HG03354 (cell line): ENCODE measurements around the gene PDE6H.

Source experiments
- ATAC-seq: cut with Tn5 transposase; IDR thresholded peaks from one replicate; pipeline ENCODE4 v1.9.1; 2021; ENCODE audit warnings: mild to moderate bottlenecking; ENCODE audit not compliant: unreplicated experiment, poor library complexity, severe bottlenecking

The PDE6H gene

DNA sequence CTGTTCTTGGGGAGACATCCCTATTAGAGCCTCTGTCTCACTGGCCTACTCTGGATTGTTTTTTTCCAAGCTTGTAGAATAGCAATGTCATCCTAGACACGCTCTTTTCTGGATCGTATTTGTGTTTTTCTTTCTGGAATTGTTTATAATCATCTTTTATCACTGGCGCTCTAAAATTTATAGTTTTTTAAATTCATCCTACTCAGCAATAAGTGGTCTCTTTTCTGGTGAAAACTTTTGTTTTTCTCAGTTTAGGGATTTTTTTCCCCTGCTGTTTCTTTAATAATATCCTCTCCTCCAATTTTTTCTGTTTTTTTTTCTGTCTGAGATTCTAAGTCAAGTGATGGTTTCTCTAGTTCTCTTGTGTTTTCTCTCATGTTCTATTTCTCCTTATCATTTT, 25.2 kb downstream of the PDE6H start:
- no peak for ATAC-seq

DNA sequence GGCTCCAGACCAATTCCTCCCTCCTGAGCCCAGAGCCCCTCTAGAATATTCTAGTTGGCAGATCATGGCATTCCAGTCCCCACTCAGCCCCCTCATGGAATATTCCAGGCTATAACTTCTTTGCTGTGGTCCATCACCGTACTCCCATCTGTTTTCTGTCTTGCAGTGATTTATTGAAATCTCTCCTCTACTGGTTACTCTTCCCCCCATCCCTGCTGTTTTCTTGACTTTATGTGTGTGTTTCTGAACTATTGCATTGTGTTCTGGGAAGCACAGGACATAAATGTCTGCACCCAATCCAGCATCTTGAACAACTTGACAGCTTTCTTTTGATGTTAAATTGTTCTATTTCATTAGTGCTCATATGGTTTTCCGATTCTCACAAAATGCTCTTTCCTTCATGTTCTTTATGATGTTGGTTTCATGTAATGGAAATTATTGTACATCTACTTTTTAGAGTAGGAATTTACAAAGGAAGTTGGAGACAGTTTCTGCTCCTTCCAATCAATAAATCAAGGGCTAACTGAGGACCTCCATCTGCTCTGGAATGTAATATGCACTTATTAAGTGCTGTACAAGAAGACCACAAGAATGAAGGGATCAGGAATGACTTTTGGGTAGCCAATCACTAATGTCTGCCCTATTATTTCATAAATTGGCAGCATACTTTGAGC, 26.3 kb downstream of the PDE6H start:
- ATAC-seq = no peak

DNA sequence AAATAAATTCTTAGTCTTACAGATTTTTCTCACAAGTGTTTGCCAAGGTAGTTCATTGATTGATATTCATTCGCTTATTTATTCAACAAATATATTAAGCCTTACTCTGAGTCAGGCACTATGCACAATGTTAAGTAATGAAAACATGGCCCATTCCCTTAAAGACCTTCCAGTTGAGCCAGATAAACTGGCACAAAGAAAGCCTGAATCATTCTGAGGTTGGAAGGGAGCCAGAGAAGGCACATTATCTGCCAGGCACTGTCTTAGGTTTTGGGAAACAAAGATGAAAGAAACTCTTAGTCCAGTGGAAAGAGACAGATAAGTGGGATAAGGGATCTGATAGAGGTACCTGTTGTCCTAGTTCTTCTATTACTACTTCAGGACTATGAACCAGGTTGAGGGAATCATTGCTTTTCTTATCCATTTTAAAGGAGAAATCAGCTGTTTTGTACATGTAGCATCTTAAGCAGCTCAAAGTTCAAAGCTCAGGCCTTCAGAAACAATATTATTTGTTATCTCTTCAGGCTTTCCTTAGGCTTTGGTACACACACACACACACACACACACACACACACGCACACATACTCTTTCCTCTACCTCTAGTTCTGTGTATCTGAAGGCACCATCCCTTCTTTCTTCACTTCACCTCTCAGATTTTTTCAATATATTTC, 27.0 kb downstream of the PDE6H start:
- no peak for ATAC-seq

DNA sequence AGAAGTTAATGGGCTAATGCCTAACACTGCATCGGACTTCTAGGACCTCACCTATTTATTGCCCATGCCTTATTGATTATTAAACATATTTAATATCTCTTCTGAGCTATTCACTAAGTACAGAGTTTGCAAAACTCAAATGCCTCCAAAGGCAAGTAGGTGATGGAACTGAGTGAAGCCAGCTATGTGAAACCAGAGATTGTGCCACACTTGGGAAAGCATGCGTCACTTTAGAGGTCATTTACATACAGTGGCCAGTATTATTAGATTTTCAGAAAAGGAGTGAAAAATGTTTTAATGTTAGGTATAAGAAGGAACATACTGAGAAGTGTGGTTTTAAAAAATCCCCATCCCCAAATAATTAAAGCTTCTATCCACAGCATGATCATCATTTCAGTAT, 27.7 kb downstream of the PDE6H start:
- no peak for ATAC-seq

DNA sequence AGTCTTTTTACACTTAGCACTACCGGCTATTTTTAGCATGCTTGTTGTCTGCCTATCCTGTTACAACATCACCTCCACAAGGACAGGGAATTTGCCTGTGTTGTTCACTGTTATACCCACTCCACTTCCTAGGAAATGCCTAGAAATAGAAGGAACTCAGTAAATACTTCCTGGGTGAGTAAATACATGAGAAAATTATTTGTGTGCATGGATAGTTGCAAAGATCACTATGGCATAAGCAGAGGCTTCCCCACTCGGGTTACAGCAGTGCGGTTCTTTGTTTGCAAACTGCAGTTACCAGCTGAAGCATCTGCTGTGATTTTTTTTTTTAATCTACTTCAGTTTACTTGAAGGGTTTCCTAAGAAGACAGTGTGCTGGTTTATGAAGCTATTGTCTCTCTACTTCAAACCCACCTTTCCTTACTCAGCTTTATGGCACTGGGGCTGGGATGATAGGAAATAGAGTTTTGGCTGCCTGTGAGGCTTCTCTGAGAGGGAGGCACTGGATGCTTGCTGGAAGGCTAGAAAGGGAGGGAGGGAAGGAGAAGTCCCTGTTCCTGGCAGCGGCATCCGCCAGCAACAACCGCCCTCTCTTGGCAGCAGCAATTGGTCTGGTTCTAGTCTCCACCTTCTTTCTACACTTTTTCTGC, 29.0 kb downstream of the PDE6H start:
- no peak for ATAC-seq

DNA sequence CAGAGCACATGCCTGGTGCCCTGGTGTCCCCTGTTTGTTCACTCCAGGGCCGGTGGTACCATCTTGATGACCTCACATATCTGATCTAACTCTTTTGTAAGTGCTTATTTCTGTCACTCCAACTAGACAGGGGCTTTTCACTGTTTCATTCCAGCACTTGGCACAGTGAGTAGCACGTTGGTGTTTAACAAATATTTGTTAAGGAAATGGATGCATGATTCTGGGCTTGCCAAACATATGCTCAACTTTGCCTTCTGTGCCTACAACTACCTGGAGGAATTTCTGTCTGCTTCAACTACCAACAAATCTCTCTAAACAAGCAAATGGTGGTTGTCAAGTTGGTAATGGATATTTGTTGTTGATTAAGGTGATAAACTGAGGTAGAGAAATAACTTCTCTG, 31.6 kb downstream of the PDE6H start:
- ATAC-seq = no peak

DNA sequence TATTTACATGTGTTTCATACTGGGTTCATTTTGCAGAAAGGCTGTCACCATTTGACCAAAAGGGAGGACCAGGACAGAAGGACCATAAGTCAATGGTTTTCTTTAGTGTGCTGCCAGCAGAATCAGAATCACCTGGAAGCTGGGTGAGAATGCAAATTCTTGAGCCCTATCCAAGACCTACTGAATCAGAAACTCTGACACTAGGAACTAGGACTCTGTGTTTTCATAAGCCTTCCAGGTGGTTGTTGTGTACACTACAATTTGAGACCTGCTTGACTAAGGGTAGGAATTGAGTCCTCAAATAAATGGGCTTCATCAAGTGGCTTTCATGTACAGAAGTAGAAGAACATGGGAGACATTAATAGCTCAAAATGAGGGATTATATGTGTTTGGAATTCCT, 32.2 kb downstream of the PDE6H start:
- ATAC-seq = no peak

DNA sequence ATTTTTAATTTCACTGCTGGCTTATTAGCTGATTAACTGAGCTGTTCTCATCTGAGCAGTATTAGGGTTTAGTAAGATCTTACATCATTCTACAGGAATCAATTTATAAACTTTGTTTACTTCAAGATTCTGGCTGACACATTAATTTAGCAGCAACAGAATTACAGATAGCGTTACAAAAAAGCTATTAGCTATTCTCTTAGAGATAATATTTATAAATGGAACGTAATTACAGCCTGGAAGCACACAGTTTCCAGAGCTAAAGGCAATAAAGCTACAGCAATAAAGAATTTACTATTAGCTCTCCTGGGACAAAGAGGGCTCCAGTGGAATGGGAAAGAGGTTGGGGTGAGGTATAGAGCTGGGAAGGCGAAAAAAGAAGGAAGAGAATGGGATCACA, 34.7 kb downstream of the PDE6H start:
- no peak for ATAC-seq

DNA sequence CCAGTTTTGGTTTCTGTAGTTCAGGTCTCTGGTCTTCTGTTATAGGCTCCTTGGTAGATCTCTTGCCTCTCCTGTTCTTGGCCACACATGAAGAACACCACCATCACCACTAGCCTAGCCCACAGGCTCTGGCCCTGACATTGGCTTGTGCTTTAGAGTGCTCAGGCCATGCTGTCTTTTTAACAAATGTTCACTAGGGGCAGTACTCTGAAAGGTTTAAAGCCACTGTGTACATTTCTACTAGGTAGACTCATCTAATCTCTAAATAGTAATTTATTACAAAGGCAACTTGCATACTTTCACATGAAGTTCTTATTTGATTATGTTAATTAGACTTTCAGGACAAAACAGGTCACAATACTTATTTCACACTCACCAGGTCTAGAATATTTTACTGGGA, 38.3 kb downstream of the PDE6H start:
- ATAC-seq = peak; percentile 82

DNA sequence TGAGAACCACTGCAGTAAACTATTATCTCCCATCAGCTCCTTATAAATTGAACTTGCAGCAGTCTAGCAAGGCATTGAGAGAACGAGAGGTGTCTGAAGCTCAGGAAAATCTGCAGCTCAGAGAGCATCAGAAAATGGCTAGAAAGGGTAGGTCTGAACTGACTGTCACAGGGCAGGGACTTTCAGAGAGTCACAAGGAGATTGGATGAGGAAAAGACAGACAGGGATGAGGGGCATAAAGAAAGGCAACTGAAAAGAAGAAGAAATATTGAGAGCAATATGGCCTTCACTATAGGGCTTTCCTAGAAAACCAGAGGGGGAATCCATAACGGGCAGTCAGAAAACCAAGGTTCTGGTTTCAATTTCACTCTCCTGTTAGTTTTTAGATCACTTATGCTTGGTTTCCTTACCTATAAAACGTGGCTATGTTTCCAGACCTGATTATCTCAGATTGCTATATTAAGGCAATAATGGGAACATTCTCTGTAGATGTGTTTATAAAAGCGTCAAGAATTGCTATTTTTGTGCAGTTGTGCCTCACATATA, 40.9 kb downstream of the PDE6H start:
- no peak for ATAC-seq

DNA sequence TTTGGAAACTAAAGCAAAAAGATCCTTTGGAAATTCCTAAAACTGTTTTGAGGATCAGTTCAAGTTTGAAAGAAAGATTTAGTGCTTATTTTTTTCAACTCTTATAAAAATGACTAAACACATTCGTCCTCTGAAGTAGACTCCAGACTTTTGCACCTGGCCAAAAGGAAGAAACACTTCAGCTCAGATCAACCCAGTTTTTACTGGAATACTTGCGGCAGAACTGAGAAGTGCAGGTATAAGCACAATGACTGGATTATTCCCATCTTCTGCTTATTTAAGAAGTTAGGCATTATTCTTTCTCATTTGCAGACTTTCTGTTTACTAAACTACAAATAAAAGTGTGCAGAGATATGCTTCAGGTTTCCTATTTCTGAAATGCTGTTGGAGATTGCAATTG, 41.9 kb downstream of the PDE6H start:
- no peak for ATAC-seq

DNA sequence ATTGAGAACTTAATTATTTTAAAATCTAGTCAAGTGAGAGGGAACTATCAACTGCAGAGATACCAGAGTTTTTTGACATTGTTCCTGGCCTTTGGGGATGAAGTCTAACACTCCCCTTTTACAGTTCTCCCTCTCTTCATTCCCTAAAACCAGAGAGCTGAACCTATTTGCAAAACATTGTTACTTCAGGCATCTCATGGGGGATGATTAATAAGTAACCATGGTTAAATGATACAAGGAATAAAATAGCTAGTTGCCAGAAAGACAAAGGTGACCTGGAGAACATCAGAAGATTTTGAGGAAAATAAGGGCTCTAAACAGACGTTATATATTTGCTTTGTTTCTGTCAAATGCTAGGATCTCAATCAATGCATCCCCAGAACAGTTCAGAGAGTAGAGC, 42.3 kb downstream of the PDE6H start:
- no peak for ATAC-seq

DNA sequence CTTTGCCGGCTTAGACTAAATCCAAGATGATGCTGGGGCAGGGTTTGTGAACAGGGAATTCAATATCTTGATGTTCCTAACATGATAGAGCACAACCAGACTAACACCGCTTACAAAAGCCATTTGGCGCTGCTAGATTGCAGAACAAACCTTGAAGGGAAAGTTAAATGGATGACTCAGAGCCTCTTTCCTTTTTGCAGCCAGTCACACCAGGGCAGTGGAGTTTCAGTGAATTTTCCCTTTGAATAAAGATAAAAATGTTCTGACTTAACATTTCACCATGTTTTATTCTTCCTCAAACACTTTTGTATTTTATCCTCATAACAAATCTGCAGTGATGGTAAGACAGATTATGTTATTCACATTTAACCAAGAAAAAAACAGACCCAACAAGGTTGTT, 47.3 kb downstream of the PDE6H start:
- ATAC-seq = no peak
